ENCODE results near the gene LGALS16. TPM values are rescaled to one million over a fixed set of nuclear protein-coding genes. Genes with fewer than 3 reads are reported as not detected.

LGALS16 gene
- total RNA-seq, 1 donor from 2014 or later: not detected

Other genes starting within 250 kb of the LGALS16 start
- gene ZFP36, start 249.1 kb upstream of the LGALS16 start, total RNA-seq: 0.64 and 1.8 TPM in 2 replicates
- gene PLEKHG2, start 243.2 kb upstream of the LGALS16 start, total RNA-seq: 10.5 and 16.9 TPM in 2 replicates
- 117 and 133 TPM in 2 replicates for gene RPS16, start 220.0 kb upstream of the LGALS16 start, total RNA-seq
- gene SUPT5H, start 210.3 kb upstream of the LGALS16 start, total RNA-seq: 29.9 and 38.1 TPM in 2 replicates
- gene TIMM50, start 175.1 kb upstream of the LGALS16 start, total RNA-seq: 48.3 and 50.3 TPM in 2 replicates
- 0.25 and 0.39 TPM in 2 replicates for gene DLL3, start 157.0 kb upstream of the LGALS16 start, total RNA-seq
- not detected in 2 replicates for gene SELENOV, start 140.8 kb upstream of the LGALS16 start, total RNA-seq
- 1.8 and 3.1 TPM in 2 replicates for gene EID2B, start 123.1 kb upstream of the LGALS16 start, total RNA-seq
- gene EID2, start 115.8 kb upstream of the LGALS16 start, total RNA-seq: 13.2 and 17.4 TPM in 2 replicates
- not detected in 2 replicates for gene LGALS13, start 53.4 kb upstream of the LGALS16 start, total RNA-seq
- gene LGALS14, start 48.6 kb downstream of the LGALS16 start, total RNA-seq: not detected in 2 replicates
- not detected in 2 replicates for gene CLC, start 82.1 kb downstream of the LGALS16 start, total RNA-seq
- gene LEUTX, start 122.9 kb downstream of the LGALS16 start, total RNA-seq: not detected in 2 replicates
- gene DYRK1B, start 178.2 kb downstream of the LGALS16 start, total RNA-seq: 9.2 and 16.1 TPM in 2 replicates
- gene FBL, start 190.5 kb downstream of the LGALS16 start, total RNA-seq: 164 and 231 TPM in 2 replicates